HepG2 (cell line): ENCODE results near the gene SZRD1. TPM values are rescaled to one million over a fixed set of nuclear protein-coding genes. Genes with fewer than 3 reads are reported as not detected.
A peak's percentile ranks its signal among the peaks of the same experiment; 100 is the strongest.

Source experiments
- ATAC-seq: fragments of 200-7000 bp; cut with Tn5 transposase; 3 replicates; pipeline ENCODE4 v1.9.1; 2020; ENCODE audit warnings: mild to moderate bottlenecking, moderate library complexity
- BruUV-seq: library from RNA; stranded (reverse); fragments of 400-500 nt; replicated peaks from 2 replicates; lab custom pipeline; 2021; lab: Mats Ljungman, UMichigan
- CTCF ChIA-PET: fragments of 300-600 bp; formaldehyde crosslinking; extraction: SDS; loops from one replicate; lab custom pipeline; 2021; ENCODE audit warnings: low total read pairs, inconsistent platforms, low intra/inter-chr PET ratio; lab: Yijun Ruan, JAX
- POLR2A ChIA-PET: fragments of 350-600 bp; sonication (Branson Sonifier 250); formaldehyde crosslinking; loops from one replicate; lab custom pipeline; 2020; ENCODE audit warnings: antibody characterized with exemption, inconsistent platforms; lab: Yijun Ruan, JAX
- DNase-seq: peaks from one replicate; pipeline ENCODE4 v3.0.0-alpha.2; 2015; ENCODE audit warnings: low spot score
- FAIRE-seq: peaks from 3 replicates; lab custom pipeline; 2011; peaks lifted over from hg19 to GRCh38; lab: Jason Lieb, UNC
- H2AFZ ChIP-seq: one replicate; pipeline ENCODE4 v1.6.1; 2011; ENCODE audit warnings: low read length, inconsistent platforms
- H3K27ac ChIP-seq: fragments of 300-600 bp; 3 replicates; pipeline ENCODE4 v1.8.0; 2011; ENCODE audit warnings: mixed run types, mild to moderate bottlenecking, mixed read lengths, low read length, inconsistent platforms; ENCODE audit not compliant: insufficient read depth; ENCODE audit errors: extremely low read length
- H3K27me3 ChIP-seq, 2 experiments: fragments of 200-600 bp in 1 of 2; 2 replicates in 1 of 2; 3 replicates in 1 of 2; pipeline versions ENCODE4 v1.6.0 to v1.8.0; 2011; ENCODE audit warnings: low read length in 2 of 2, mild to moderate bottlenecking in 2 of 2, moderate library complexity in 2 of 2, inconsistent platforms in 1 of 2; ENCODE audit not compliant: insufficient read depth in 2 of 2, control insufficient read depth in 1 of 2
- H3K36me3 ChIP-seq, 2 experiments: fragments of 200-600 bp in 1 of 2; replicated peaks in 1 of 2; 2 replicates in 1 of 2; 3 replicates in 1 of 2; pipeline versions ENCODE4 v1.5.1 to v1.8.0; 2011; ENCODE audit warnings: low read length in 2 of 2, inconsistent platforms in 1 of 2; ENCODE audit not compliant: insufficient read depth in 2 of 2, control insufficient read depth in 1 of 2
- H3K4me1 ChIP-seq: 2 replicates; pipeline ENCODE4 v1.5.1; 2012; ENCODE audit warnings: low read length, inconsistent platforms; ENCODE audit not compliant: insufficient read depth
- H3K4me2 ChIP-seq: 2 replicates; pipeline ENCODE4 v1.6.0; 2011; ENCODE audit warnings: low read depth, low read length, inconsistent platforms
- H3K4me3 ChIP-seq, 3 experiments: fragments of 200-600 bp in 1 of 3; sonication (generic), shearing (Covaris generic) in 1 of 3; replicated peaks in 1 of 3; 2 replicates each; pipeline ENCODE4 v1.5.1; 2011 to 2016; ENCODE audit warnings: low read length in 3 of 3, inconsistent platforms in 2 of 3, low read depth in 2 of 3, mild to moderate bottlenecking in 2 of 3, control low read depth in 1 of 3, mixed read lengths in 1 of 3; ENCODE audit not compliant: insufficient read depth in 1 of 3
- H3K79me2 ChIP-seq: one replicate; pipeline ENCODE4 v1.6.1; 2011; ENCODE audit warnings: low read length, inconsistent platforms; ENCODE audit not compliant: insufficient read depth
- H3K9ac ChIP-seq: 2 replicates; pipeline ENCODE4 v1.6.0; 2011; ENCODE audit warnings: mild to moderate bottlenecking, low read depth, low read length, inconsistent platforms; ENCODE audit not compliant: insufficient read depth
- H3K9me3 ChIP-seq: 2 replicates; pipeline ENCODE4 v1.5.1; 2012; ENCODE audit warnings: mild to moderate bottlenecking, low read length
- H4K20me1 ChIP-seq: 2 replicates; pipeline ENCODE4 v1.6.0; 2011; ENCODE audit warnings: inconsistent platforms, mild to moderate bottlenecking, low read length, moderate library complexity; ENCODE audit not compliant: insufficient read depth
- FOSL2 ChIP-seq: sonication (generic); formaldehyde crosslinking; IDR thresholded peaks from 2 replicates; pipeline ENCODE4 v1.4.0; 2020; ENCODE audit warnings: missing genetic modification reagents
- NFYB ChIP-seq: sonication (generic); formaldehyde crosslinking; IDR thresholded peaks from 2 replicates; pipeline ENCODE4 v1.4.0; 2020; ENCODE audit warnings: missing genetic modification reagents
- ZNF737 ChIP-seq: sonication (generic); formaldehyde crosslinking; IDR thresholded peaks from 2 replicates; pipeline ENCODE4 v1.5.0; 2020; ENCODE audit warnings: missing genetic modification reagents, mild to moderate bottlenecking, borderline replicate concordance
- ZNF747 ChIP-seq: sonication (generic); formaldehyde crosslinking; IDR thresholded peaks from 2 replicates; pipeline ENCODE4 v1.8.1; 2023; ENCODE audit warnings: missing genetic modification reagents, mild to moderate bottlenecking, borderline replicate concordance
- ZNF891 ChIP-seq: sonication (generic); formaldehyde crosslinking; IDR thresholded peaks from 2 replicates; pipeline ENCODE4 v1.5.0; 2020; ENCODE audit warnings: mild to moderate bottlenecking, missing genetic modification reagents
- ZSCAN20 ChIP-seq: sonication (generic); formaldehyde crosslinking; IDR thresholded peaks from 2 replicates; pipeline ENCODE4 v1.4.0; 2020; ENCODE audit warnings: missing genetic modification reagents, mild to moderate bottlenecking, borderline replicate concordance
- WGBS: methylation state at CpG from one replicate; pipeline ENCODE4 v1.1.6; 2017; ENCODE audit warnings: low lambda C conversion rate; 5-methylcytosine and 5-hydroxymethylcytosine counted together
- in situ Hi-C: cut with HindIII; loops from 2 replicates; pipeline ENCODE4 v1.10.0; 2017; ENCODE audit warnings: low pct_unique_long_range_greater_than_20kb; ENCODE audit not compliant: extremely low pct_ligation_motif_present
- intact Hi-C: fragments of 100-400 bp; cut with micrococcal nuclease; formaldehyde crosslinking; loops from one replicate; pipeline ENCODE4 v1.10.0; 2022; ENCODE audit not compliant: unreplicated experiment
- polyA plus RNA-seq, 8 experiments: library from polyadenylated mRNA; depleted of rRNA in 3 of 8; stranded (reverse) in 7 of 8; unstranded in 1 of 8; fragments of >200 nt; fragmentation: Illumina TruSeq in 4 of 8; extraction: Trizol in 4 of 8; gene quantifications; 2 replicates each; pipeline versions ENCODE4 v1.2.1 to v1.2.3, GENCODE V29; 2011 to 2016; ENCODE audit warnings: low read depth in 4 of 8, missing spikeins in 1 of 8, mixed read lengths in 1 of 8; ENCODE audit not compliant: insufficient read depth in 1 of 8
- total RNA-seq, 5 experiments: library from RNA; depleted of rRNA; stranded (reverse); fragments of >200 nt; fragmentation: Illumina TruSeq; extraction: Trizol; gene quantifications; 2 replicates each; pipeline ENCODE4 v1.2.3, GENCODE V29; 2016; ENCODE audit warnings: low read depth in 1 of 5
- TF ChIP-seq, protein P1 (sequence below): sonication (generic); formaldehyde crosslinking; IDR thresholded peaks from 2 replicates; pipeline ENCODE4 v1.5.0; 2020; ENCODE audit warnings: missing genetic modification reagents
- TF ChIP-seq, protein P2 (sequence below): sonication (generic); formaldehyde crosslinking; IDR thresholded peaks from 2 replicates; pipeline ENCODE4 v1.5.0; 2020; ENCODE audit warnings: mild to moderate bottlenecking, missing genetic modification reagents

The SZRD1 gene
- total and polyA plus RNA-seq, 2 of the 13 experiments (the other 11 are each of a cell fraction or from before 2014, with no cell fraction given) = 28.5 to 41.4 TPM

DNA sequence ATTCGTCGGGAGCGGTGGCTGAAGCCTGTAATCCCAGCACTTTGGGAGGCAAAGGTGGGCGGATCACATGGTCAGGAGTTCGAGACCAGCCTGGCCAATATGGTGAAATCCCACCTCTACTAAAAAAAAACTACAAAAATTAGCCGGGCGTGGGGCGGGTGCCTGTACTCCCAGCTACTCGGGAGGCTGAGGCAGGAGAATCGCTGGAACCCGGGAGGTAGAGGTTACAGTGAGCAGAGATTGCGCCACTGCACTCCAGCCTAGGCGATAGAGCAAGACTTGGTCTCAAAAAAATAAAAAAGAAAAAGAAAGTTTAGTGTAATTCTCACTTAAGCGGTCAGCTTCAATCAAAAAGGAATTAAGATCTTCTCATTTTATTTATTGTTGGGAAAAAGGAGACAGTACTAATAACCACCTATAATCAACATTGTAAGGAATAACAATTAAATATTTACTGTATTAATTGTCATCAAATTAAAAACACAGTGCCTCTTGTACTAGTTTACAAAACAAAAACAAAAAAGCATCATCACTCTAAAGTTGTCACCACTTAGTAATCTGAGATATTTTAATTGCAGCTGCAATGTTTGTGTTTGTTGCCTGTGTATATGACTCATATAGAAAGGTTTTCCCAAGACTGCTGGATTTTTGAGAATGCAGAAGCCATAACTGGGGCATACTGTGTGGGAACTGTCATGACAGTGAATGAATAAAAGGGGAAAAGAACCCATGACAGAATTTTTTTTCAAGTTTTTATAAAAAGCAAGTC is 18.4 kb upstream of the SZRD1 start:
- WGBS = 96% methylated on average over 14 of the region's 14 CpGs
- in situ Hi-C loops = no loop called here
- H3K4me3 ChIP-seq = no peak overlapping the region
- peaks cover 37% of the 10 kb centered on the region for H3K4me1 ChIP-seq
- H3K9me3 ChIP-seq = no peaks in the 10 kb centered on the region
- no peak overlapping the region for H2AFZ ChIP-seq
- no TSS peak for BruUV-seq
- no peaks in the 10 kb centered on the region; a peak in 2 of 5 replicates for H3K36me3 ChIP-seq
- no peak overlapping the region for H3K4me2 ChIP-seq
- DNase-seq (peak; percentile 20), FAIRE-seq (no peak), ATAC-seq (no peak)
- H3K27me3 ChIP-seq = no peaks in the 10 kb centered on the region; a peak in 1 of 5 replicates
- H3K9ac ChIP-seq = no peak overlapping the region
- POLR2A ChIA-PET = no interaction called here
- peaks cover 14% of the 10 kb centered on the region for H4K20me1 ChIP-seq
- H3K27ac ChIP-seq = no peak overlapping the region
- TF ChIP-seq NFYB (CRISPR knock-in tag) (no peak), ZNF747 (CRISPR knock-in tag) (no peak), ZSCAN20 (CRISPR knock-in tag) (no peak), ZNF891 (CRISPR knock-in tag) (no peak), FOSL2 (0 out of 2 replicates have a peak, but pooled peaks have one; percentile 7), ZNF737 (no peak)
- TF ChIP-seq, protein P1, sequence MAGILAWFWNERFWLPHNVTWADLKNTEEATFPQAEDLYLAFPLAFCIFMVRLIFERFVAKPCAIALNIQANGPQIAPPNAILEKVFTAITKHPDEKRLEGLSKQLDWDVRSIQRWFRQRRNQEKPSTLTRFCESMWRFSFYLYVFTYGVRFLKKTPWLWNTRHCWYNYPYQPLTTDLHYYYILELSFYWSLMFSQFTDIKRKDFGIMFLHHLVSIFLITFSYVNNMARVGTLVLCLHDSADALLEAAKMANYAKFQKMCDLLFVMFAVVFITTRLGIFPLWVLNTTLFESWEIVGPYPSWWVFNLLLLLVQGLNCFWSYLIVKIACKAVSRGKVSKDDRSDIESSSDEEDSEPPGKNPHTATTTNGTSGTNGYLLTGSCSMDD (CRISPR knock-in tag) = no peak
- TF ChIP-seq, protein P2, sequence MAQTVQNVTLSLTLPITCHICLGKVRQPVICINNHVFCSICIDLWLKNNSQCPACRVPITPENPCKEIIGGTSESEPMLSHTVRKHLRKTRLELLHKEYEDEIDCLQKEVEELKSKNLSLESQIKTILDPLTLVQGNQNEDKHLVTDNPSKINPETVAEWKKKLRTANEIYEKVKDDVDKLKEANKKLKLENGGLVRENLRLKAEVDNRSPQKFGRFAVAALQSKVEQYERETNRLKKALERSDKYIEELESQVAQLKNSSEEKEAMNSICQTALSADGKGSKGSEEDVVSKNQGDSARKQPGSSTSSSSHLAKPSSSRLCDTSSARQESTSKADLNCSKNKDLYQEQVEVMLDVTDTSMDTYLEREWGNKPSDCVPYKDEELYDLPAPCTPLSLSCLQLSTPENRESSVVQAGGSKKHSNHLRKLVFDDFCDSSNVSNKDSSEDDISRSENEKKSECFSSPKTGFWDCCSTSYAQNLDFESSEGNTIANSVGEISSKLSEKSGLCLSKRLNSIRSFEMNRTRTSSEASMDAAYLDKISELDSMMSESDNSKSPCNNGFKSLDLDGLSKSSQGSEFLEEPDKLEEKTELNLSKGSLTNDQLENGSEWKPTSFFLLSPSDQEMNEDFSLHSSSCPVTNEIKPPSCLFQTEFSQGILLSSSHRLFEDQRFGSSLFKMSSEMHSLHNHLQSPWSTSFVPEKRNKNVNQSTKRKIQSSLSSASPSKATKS (CRISPR knock-in tag) = no peak
- peaks cover 73% of the 10 kb centered on the region for H3K79me2 ChIP-seq
- CTCF ChIA-PET = no interaction called here
- intact Hi-C loops = no loop called here
